Left renal cortex interstitium (tissue), 4 donors: ENCODE results near the gene ANKFN1. TPM values are rescaled to one million over a fixed set of nuclear protein-coding genes. Genes with fewer than 3 reads are reported as not detected.
"Not testable (repeated sequence)": the region's sequence is repeated elsewhere in the genome, so short reads cannot be mapped to it uniquely, and the experiment has no call there.

Experiments
- DNase-seq, 4 donors: peaks; one replicate each; pipeline ENCODE4 v3.0.0-alpha.2; 2013; ENCODE audit warnings: low read depth in 4 of 4, low spot score in 2 of 4, missing footprints in 1 of 4
- polyA plus RNA-seq, 4 donors: library from polyadenylated mRNA; unstranded; fragments of 120-200 nt; gene quantifications; one replicate each; pipeline ENCODE4 v1.2.1, GENCODE V29; 2013; ENCODE audit not compliant: insufficient read length in 4 of 4

The ANKFN1 gene
- polyA plus RNA-seq, 4 donors: 0.35 to 1.4 (median 0.77) TPM

GRCh38 chr17:56284482-56284881 is 131.2 kb downstream of the ANKFN1 start:
- DNase-seq: no peak

- DNase-seq: not testable (repeated sequence)
Observed at GRCh38 chr17:56288786-56289185, 135.5 kb downstream of the ANKFN1 start.

GRCh38 chr17:56289321-56289720 is 136.0 kb downstream of the ANKFN1 start:
- DNase-seq: no peak

GRCh38 chr17:56290101-56290801 is 137.0 kb downstream of the ANKFN1 start:
- DNase-seq: no peak

GRCh38 chr17:56290802-56291118 is 137.5 kb downstream of the ANKFN1 start:
- no peak for DNase-seq

GRCh38 chr17:56291226-56291805 is 138.0 kb downstream of the ANKFN1 start:
- DNase-seq: no peak

GRCh38 chr17:56292010-56292409 is 138.7 kb downstream of the ANKFN1 start:
- no peak for DNase-seq

GRCh38 chr17:56292578-56292977 is 139.3 kb downstream of the ANKFN1 start:
- no peak for DNase-seq

- DNase-seq: no peak
Observed at GRCh38 chr17:56297184-56297583, 143.9 kb downstream of the ANKFN1 start.

- no peak for DNase-seq
Observed at GRCh38 chr17:56298846-56299245, 145.6 kb downstream of the ANKFN1 start.

GRCh38 chr17:56300144-56300543 is 146.9 kb downstream of the ANKFN1 start:
- DNase-seq: no peak

- no peak for DNase-seq
Observed at GRCh38 chr17:56305007-56305406, 151.7 kb downstream of the ANKFN1 start.

- DNase-seq: no peak
Observed at GRCh38 chr17:56309897-56310296, 156.6 kb downstream of the ANKFN1 start.

GRCh38 chr17:56310782-56311181 is 157.5 kb downstream of the ANKFN1 start:
- no peak for DNase-seq

- no peak for DNase-seq
Observed at GRCh38 chr17:56313201-56313600, 159.9 kb downstream of the ANKFN1 start.

- DNase-seq: no peak
Observed at GRCh38 chr17:56314026-56314425, 160.8 kb downstream of the ANKFN1 start.

- DNase-seq: no peak
Observed at GRCh38 chr17:56314984-56315602, 161.8 kb downstream of the ANKFN1 start.

- DNase-seq: no peak
Observed at GRCh38 chr17:56316604-56317003, 163.3 kb downstream of the ANKFN1 start.

GRCh38 chr17:56317351-56318208 is 164.3 kb downstream of the ANKFN1 start:
- no peak for DNase-seq

GRCh38 chr17:56319531-56319930 is 166.3 kb downstream of the ANKFN1 start:
- DNase-seq: peak in 1 of 4 donors; percentile 51

GRCh38 chr17:56320443-56320842 is 167.2 kb downstream of the ANKFN1 start:
- no peak for DNase-seq
